Ovary (tissue), 10 donors: ENCODE measurements around the gene SDCCAG8. TPM values are rescaled to one million over a fixed set of nuclear protein-coding genes. Genes with fewer than 3 reads are reported as not detected.
"Not testable (repeated sequence)": the region's sequence is repeated elsewhere in the genome, so short reads cannot be mapped to it uniquely, and the experiment has no call there.

Experiments
- DNase-seq, 5 donors: peaks; one replicate each; pipeline ENCODE4 v3.0.0-alpha.2; 2019 to 2020
- H3K27ac ChIP-seq, 2 donors: fragments of 200-600 bp; one replicate each; pipeline versions ENCODE4 v1.5.1 to v1.8.0; 2019 to 2022
- H3K27me3 ChIP-seq: fragments of 200-600 bp; one replicate; pipeline ENCODE4 v1.8.0; 2022
- H3K36me3 ChIP-seq: fragments of 200-600 bp; sonication (generic); one replicate; pipeline ENCODE4 v1.5.1; 2019
- H3K4me1 ChIP-seq: one replicate; pipeline ENCODE4 v1.8.1; 2013; ENCODE audit warnings: mild to moderate bottlenecking, moderate library complexity; ENCODE audit not compliant: insufficient read depth
- H3K4me3 ChIP-seq: fragments of 200-600 bp; sonication (generic); one replicate; pipeline ENCODE4 v1.5.1; 2017
- H3K9me3 ChIP-seq, 2 donors: fragments of 200-600 bp in 1 of 2; sonication (generic) in 1 of 2; one replicate each; pipeline versions ENCODE4 v1.5.1 to v1.8.1; 2013 to 2019; ENCODE audit warnings: mild to moderate bottlenecking in 1 of 2, moderate library complexity in 1 of 2
- CTCF ChIP-seq, 3 donors: fragments of 450-650 bp in 2 of 3; fragments of 200-600 bp in 1 of 3; IDR thresholded peaks; one replicate each; pipeline versions ENCODE4 v1.5.1 to v1.8.0; 2016 to 2022; ENCODE audit warnings: antibody characterized with exemption in 3 of 3, mild to moderate bottlenecking in 1 of 3
- EP300 ChIP-seq: sonication (generic); formaldehyde crosslinking; IDR thresholded peaks from one replicate; pipeline ENCODE4 v1.6.1; 2017; ENCODE audit warnings: antibody characterized with exemption
- POLR2A ChIP-seq: fragments of 450-650 bp; IDR thresholded peaks from one replicate; pipeline ENCODE4 v1.6.1; 2017; ENCODE audit warnings: antibody characterized with exemption, mild to moderate bottlenecking, moderate library complexity
- WGBS, 3 donors: extraction: QIAGEN DNeasy Blood & Tissue Kit in 1 of 3; methylation state at CpG; one replicate each; pipeline versions ENCODE4 v1.1.5 to v1.1.7; 2013 to 2017; 5-methylcytosine and 5-hydroxymethylcytosine counted together
- intact Hi-C, 4 donors: fragments of 100-400 bp; cut with DNase I; formaldehyde crosslinking; loops; one replicate each; pipeline versions ENCODE4 v1.11.0 to v1.15.1; 2022 to 2023
- long read RNA-seq, 3 donors: library from polyadenylated mRNA in 2 of 3; unstranded in 2 of 3; transcript quantifications; one replicate each; pipeline ENCODE4 v2.0.0 and lab custom pipeline, GENCODE V29; 2021 to 2026
- polyA plus RNA-seq, 2 donors: library from polyadenylated mRNA; stranded (reverse); fragments of 200-250 nt in 1 of 2; fragments of 350-450 nt in 1 of 2; fragmentation: Illumina TruSeq in 1 of 2; extraction: RNeasy Lipid Tissue Mini Kit (QIAGEN cat#74804) in 1 of 2; gene quantifications; one replicate each; pipeline ENCODE4 v1.2.3, GENCODE V29; 2013 to 2014
- total RNA-seq, 7 donors: library from RNA; depleted of rRNA in 2 of 7; stranded (reverse); fragments of >200 nt in 2 of 7; fragmentation: NEBNext Ultra II Directional in 3 of 7; extraction: Animal tissue kit (Norgen Biotek cat#: 25700) in 3 of 7; gene quantifications; one replicate each; pipeline versions ENCODE4 v1.1.0 to v1.2.4, GENCODE V29; 2016 to 2023
- donor health status: DM: no; HTN: no; CAD: no; lungs with moderate emphysema.
- donor health status: DM: no; HTN: no; CAD: no.
- donor health status: Bipolar disorder and iron deficiency.
- donor health status: DM: yes; HTN: yes; CAD: no.
- donor health status: DM: no; HTN: no; CAD: no.
- donor health status: DM: yes; HTN: yes; CAD: no.

The SDCCAG8 gene
- total RNA-seq (10 to 100 TPM; 29.1 to 45.9 (median 32.3) TPM), polyA plus RNA-seq (10 to 100 TPM; 19.8 to 27.0 TPM)
- long read RNA-seq, donor 1, partial matches to known transcripts, result 24 of 88 reads
- long read RNA-seq, donor 1, other reads (novel, unspliced or antisense), result 61 of 88 reads
- long read RNA-seq, donor 2, partial matches to known transcripts, result 0 of 1 reads
- long read RNA-seq, donor 2, other reads (novel, unspliced or antisense), result 0 of 1 reads
- long read RNA-seq, donor 3, transcript SDCCAG8-201 (18 exons, 2,567 nt), result major isoform, 10 of 39 reads
- long read RNA-seq, donor 3, partial matches to known transcripts, result 3 of 39 reads
- long read RNA-seq, donor 3, other reads (novel, unspliced or antisense), result 26 of 39 reads

DNA sequence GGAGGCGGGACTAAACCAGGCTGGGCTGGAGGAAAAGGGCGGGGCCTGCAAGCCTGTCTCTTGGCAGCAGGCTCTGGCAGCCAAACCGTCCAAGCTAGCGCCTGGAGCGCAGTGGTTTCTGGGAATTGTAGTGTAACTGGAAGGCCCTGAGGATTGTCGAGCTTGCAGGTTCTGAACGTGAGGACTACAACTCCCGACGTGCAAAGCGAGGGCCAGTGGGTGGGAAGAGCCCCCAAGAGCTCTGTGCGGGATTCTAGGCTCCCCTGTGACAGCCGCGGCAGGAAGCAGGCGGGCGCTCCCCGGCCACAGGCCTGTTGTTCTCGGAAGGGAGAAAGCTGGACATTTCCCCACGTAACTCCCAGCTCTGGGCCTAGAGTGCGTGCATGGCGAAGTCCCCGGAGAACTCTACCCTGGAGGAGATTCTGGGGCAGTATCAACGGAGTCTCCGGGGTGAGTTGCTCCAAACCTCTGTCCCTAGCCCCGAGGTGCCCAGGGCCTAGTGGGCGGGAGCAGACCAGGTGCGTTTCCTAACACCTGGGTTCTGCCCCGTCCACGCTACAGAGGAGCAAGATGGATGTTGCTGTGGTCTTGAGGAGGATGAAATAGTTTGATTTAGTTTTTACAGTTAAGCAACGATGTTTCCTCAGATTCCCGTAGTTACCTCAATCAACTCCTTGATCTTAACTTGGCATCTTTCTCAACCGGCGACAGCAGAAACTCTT is at the start of gene SDCCAG8:
TSS of gene SDCCAG8 (plus strand) at position 251 of the 722 bp plus-strand sequence. CDS start at position 384, 133 bp downstream.
- H3K4me3 ChIP-seq, result peak within 1 kb of the TSS; percentile 66
- WGBS, 3 donors, result 0 to 1% (median 1%) methylated on average over 32 of the region's 32 CpGs
- peak within 1 kb of the TSS; percentile 82 to 96 for H3K27ac ChIP-seq
- no peaks in the 10 kb centered on the region for H3K27me3 ChIP-seq
- intact Hi-C loops, result no loop called here
- H3K36me3 ChIP-seq, result no peaks in the 10 kb centered on the region
- H3K4me1 ChIP-seq, result peaks cover 2% of the 10 kb centered on the region
- peak; percentile 98 to 99 (median 98) for DNase-seq
- no peaks in the 10 kb centered on the region for H3K9me3 ChIP-seq
- peak; percentile 58 for TF ChIP-seq POLR2A
- TF ChIP-seq EP300, result no peak
- no peak for TF ChIP-seq CTCF (IDR thresholded peaks at IDR 0.05)

- 29 to 45% (median 42%) methylated on average over 2 to 3 of the region's 3 CpGs for WGBS, 3 donors
- H3K36me3 ChIP-seq, DNase-seq, H3K4me1 ChIP-seq, H3K9me3 ChIP-seq, intact Hi-C loops, H3K27me3 ChIP-seq, H3K4me3 ChIP-seq, H3K27ac ChIP-seq: not testable (repeated sequence)
Observed at GRCh38 chr1:243211984-243212383, 43.9 kb upstream of the SDCCAG8 start.

- no peaks in the 10 kb centered on the region for H3K36me3 ChIP-seq
- WGBS, 3 donors, result 63 to 73% (median 67%) methylated on average over 4 of the region's 4 CpGs
- TF ChIP-seq CTCF (IDR thresholded peaks at IDR 0.05) (no peak), EP300 (no peak), POLR2A (no peak)
- DNase-seq, result no peak
- intact Hi-C loops, result no loop called here
- no peak overlapping the region for H3K27ac ChIP-seq
- H3K9me3 ChIP-seq, result no peaks in the 10 kb centered on the region
- H3K4me1 ChIP-seq, result no peaks in the 10 kb centered on the region
- no peak overlapping the region for H3K4me3 ChIP-seq
- H3K27me3 ChIP-seq, result no peaks in the 10 kb centered on the region
Observed at GRCh38 chr1:243213045-243213787, 42.6 kb upstream of the SDCCAG8 start.

GRCh38 chr1:243215276-243215875 is 40.5 kb upstream of the SDCCAG8 start:
- 81 to 89% (median 83%) methylated on average over 11 to 12 of the region's 12 CpGs for WGBS, 3 donors
- H3K4me3 ChIP-seq, result not testable (repeated sequence)

DNA sequence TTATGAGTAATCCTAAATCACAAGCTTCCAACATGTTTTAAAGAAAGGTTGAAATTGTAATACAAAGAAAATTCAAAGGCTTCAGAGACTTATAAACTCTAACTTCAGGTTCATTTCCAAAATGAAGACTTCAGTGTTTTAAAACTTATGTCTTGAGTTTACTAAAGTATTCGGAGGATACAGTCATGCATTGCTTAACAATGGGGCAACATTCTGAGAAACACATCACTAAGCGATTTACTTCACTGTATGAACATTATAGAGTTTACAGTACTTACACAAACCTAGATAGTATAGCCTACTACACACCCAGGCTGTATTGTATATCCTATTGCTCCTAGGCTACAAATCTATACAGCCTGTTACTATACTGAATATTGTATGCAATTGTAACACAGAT is 39.1 kb upstream of the SDCCAG8 start:
- Histone ChIP-seq H3K4me1 (no peaks in the 10 kb centered on the region), H3K9me3 (no peaks in the 10 kb centered on the region), H3K36me3 (no peaks in the 10 kb centered on the region), H3K27ac (no peak overlapping the region), H3K27me3 (no peaks in the 10 kb centered on the region), H3K4me3 (no peak overlapping the region)
- 93 to 95% (median 95%) methylated on average over 2 of the region's 2 CpGs for WGBS, 3 donors
- TF ChIP-seq POLR2A, result no peak
- no peak for TF ChIP-seq EP300
- no peak for TF ChIP-seq CTCF (IDR thresholded peaks at IDR 0.05)
- intact Hi-C loops, result no loop called here
- no peak for DNase-seq

More at GRCh38 chr1:243215276-243215875, 40.5 kb upstream of the SDCCAG8 start:
- H3K27ac ChIP-seq, DNase-seq, H3K4me1 ChIP-seq, H3K9me3 ChIP-seq, H3K27me3 ChIP-seq, H3K36me3 ChIP-seq, intact Hi-C loops: not testable (repeated sequence)
